IPS-18c (cell line): ENCODE measurements around the gene DLGAP1.

ENCODE experiments used
- H3K4me3 ChIP-seq: 2 replicates; pipeline ENCODE4 v1.7.0; 2013; ENCODE audit warnings: low read depth, mild to moderate bottlenecking, low read length, moderate library complexity; ENCODE audit not compliant: insufficient read depth
- H3K9me3 ChIP-seq: one replicate; pipeline ENCODE4 v1.6.1; 2013; ENCODE audit warnings: mild to moderate bottlenecking, low read length, moderate library complexity; ENCODE audit not compliant: control insufficient read depth, insufficient read depth

DLGAP1 gene

GRCh38 chr18:3648641-3649040 lies 806.5 kb downstream of the DLGAP1 start:
- no peaks in the 10 kb centered on the region for H3K9me3 ChIP-seq
- no peak overlapping the region for H3K4me3 ChIP-seq

DNA sequence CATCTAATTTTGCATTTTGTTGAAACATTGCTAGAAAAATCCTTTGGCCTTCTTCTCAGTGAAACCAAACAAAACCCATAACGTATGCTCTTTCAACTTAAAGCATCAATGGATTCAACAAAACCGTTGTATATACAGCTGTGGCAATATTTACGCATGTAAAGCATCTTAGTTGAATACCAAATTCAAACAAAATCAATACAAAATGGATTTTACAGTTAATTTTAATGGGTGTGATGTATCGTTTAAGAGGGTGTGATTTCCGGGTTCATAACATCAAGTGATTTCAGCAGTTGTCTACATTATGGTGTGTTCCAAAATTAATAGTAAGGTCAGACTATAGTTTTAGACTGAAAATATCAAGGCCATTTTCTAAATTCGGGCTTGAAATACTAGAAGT lies 806.9 kb downstream of the DLGAP1 start:
- Histone ChIP-seq H3K4me3 (no peak overlapping the region), H3K9me3 (no peaks in the 10 kb centered on the region)

GRCh38 chr18:3647636-3648035 lies 807.5 kb downstream of the DLGAP1 start:
- H3K9me3 ChIP-seq = no peaks in the 10 kb centered on the region

DNA sequence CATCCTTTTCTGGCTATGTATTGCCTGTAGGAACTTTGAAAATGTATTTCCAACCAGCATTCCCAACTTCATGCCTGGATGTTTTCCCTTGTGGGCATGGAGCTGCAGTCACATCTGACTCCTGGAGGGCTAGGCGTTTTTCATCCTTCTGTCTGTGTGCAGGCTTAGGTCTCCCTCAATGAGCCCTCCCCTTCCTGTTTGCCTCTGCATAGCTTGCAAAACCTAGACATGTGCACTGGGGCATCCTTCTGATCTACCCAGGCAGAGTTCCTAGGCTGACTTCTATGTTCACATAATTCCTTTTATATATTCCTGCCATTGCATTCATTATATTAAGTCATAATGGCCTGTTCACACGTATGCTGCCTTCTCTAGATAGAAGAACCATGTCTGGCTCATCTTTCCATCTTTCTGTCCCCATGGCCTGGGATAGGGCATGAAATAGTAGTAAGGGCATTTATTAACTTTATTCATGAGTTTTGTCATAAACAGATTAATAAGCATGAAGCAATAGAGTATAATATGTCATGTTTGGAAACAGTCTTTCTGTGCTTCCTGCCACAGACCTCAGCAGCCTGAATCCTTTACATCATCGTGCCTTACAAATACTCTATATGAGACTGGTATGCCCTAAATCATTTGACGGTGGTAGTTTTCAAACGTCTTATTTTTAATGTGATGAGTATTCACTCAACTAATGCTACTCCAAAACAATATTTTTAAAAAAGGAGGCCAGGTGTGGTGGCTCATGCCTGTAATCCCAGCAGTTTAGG lies 809.5 kb downstream of the DLGAP1 start:
- Histone ChIP-seq H3K4me3 (no peak overlapping the region), H3K9me3 (no peaks in the 10 kb centered on the region)

More at GRCh38 chr18:3647636-3648035, 807.5 kb downstream of the DLGAP1 start:
- H3K4me3 ChIP-seq = no peak overlapping the region

DNA sequence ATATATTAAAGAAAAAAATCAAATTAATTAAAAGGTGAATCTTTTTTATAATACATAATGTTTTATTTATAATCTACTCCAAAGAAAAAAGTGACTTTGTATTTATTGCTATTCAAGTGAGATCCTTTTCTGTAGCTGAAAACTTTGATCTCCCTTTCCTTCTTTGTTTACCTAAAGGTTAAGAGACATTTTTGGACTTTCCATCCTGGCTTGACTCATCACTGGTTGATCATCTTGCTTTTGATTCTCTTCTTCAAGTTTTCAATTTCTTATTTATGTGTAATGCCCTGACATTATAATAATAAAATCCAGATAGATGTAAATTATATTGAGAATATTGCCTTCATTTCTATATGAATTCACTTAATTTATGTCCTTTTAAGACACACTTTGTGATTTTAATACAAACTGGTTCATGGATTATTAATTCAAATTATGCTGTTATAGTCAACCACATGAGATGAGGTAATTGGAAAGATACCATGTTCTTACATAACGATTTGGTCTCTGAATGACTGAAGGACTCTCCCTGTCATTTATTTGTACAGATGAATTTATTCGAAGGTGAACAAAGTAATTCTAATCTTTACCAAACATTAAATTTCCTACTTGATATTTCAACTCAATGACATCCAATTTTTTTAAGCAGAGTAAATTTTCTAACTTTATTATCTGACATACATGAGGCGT lies 820.7 kb downstream of the DLGAP1 start:
- Histone ChIP-seq H3K9me3 (no peaks in the 10 kb centered on the region), H3K4me3 (no peak overlapping the region)

GRCh38 chr18:3631887-3632286 lies 823.2 kb downstream of the DLGAP1 start:
- no peak overlapping the region for H3K4me3 ChIP-seq
- H3K9me3 ChIP-seq = no peaks in the 10 kb centered on the region

- Histone ChIP-seq H3K9me3 (no peaks in the 10 kb centered on the region), H3K4me3 (no peak overlapping the region)
Measured at GRCh38 chr18:3626929-3627458, 828.1 kb downstream of the DLGAP1 start.

GRCh38 chr18:3625742-3626091 lies 829.4 kb downstream of the DLGAP1 start:
- H3K9me3 ChIP-seq = no peaks in the 10 kb centered on the region
- no peak overlapping the region for H3K4me3 ChIP-seq

- H3K9me3 ChIP-seq = no peaks in the 10 kb centered on the region
- no peak overlapping the region for H3K4me3 ChIP-seq
Measured at GRCh38 chr18:3624935-3625741, 830.0 kb downstream of the DLGAP1 start.

DNA sequence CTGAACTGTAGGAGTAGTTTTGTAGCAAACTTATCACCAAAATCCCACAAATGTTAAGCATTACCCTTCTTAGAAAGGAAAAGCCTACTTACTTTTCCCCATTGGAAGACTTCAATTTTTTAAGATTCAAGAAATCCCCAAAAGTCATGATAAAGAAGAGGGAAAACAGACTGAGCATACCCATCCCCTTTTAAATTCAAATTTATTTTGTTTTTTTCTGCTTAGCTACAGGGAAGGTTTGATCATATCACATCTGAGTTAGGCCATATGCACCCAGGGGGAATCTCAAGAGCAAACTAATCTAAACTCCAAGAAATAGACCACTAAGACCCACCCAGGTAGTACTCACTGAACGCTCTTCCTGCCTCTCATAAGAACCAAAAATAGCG lies 830.6 kb downstream of the DLGAP1 start:
- no peak overlapping the region for H3K4me3 ChIP-seq
- H3K9me3 ChIP-seq = no peaks in the 10 kb centered on the region

- no peaks in the 10 kb centered on the region for H3K9me3 ChIP-seq
- H3K4me3 ChIP-seq = no peak overlapping the region
Measured at GRCh38 chr18:3623769-3624545, 831.1 kb downstream of the DLGAP1 start.

DNA sequence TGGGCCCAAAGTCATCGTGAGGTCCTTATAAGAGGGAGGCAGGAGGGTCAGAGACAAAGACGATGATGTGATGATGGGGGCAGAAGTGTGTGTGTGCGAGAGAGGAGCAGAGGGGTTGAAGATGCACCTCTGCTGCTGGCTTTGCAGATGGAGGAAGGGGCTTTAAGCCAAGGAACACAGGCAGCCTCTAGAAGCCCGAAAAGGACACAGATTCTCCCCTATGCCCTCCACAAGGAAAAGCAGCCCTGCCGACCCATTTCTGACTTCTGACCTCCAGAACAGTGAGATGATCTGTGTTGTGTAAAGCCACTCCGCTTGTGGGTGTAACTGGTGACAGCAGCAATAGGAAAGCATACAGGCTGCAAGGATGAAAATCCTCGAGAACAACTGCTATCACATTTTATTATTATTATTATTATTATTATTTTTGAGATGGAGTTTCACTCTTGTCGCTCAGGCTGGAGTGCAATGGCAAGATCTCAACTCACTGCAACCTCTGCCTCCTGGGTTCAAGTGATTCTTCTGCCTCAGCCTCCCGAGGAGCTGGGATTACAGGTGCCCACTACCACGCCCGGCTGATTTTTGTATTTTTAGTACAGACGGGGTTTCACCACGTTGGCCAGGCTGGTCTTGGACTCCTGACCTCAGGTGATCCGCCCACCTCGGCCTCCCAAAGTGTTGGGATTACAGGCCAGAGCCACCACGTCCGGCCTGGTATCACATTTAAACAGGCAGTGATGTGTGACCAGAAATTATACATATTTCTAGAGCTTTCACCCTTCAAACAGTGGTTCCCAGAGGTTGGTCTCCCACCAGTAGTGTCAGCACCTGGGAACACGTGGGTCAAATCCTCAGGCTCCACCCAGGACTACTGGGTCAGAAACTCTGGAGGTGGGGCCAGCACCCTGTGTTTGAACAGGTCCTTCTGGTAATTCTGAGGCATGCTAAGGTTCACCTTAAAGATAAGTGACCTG lies 834.7 kb downstream of the DLGAP1 start:
- H3K4me3 ChIP-seq = no peak overlapping the region
- H3K9me3 ChIP-seq = no peaks in the 10 kb centered on the region

DNA sequence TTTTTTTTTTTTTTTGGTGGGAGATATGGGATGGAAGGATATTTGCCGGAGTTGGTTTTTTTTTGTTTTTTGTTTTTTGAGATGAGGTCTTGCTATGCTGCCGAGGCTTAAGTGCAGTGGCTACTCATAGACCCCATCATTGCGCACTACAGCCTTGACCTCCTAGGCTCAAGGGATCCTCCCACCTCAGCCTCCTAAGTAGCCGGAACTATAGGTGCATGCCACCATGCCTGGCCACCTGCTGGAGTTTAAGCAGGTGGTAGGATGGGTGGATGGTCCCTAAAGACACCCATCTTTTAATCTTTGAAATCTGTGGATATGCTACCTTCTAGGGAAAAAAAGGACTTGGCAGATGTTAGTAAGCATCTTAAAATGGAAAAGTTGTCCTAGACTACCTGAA lies 835.4 kb downstream of the DLGAP1 start:
- H3K4me3 ChIP-seq = no peak overlapping the region
- H3K9me3 ChIP-seq = no peaks in the 10 kb centered on the region

- no peak overlapping the region for H3K4me3 ChIP-seq
- no peaks in the 10 kb centered on the region for H3K9me3 ChIP-seq
Measured at GRCh38 chr18:3619222-3619621, 835.9 kb downstream of the DLGAP1 start.

GRCh38 chr18:3616744-3617143 lies 838.4 kb downstream of the DLGAP1 start:
- H3K4me3 ChIP-seq = no peak overlapping the region
- no peaks in the 10 kb centered on the region for H3K9me3 ChIP-seq

DNA sequence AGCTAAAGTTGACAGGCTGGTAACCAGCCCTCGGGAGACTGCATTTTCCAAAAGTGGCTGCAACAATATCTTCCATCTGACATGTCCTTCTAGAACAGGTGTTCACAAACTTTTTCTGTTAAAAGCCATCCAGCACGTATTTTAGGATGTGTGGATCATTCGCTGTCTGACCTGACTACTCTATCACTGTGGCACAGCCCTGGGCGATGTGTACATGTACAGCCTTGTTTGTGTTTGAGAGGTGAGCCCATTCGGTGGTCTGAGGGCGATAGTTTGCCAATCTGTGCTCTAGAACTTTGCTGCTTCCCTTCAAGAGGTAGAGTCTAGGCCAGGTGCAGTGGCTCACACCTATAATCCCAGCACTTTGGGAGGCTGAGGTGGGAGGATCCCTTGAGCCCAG lies 839.0 kb downstream of the DLGAP1 start:
- Histone ChIP-seq H3K4me3 (no peak overlapping the region), H3K9me3 (no peaks in the 10 kb centered on the region)
